Measurements from ENCODE around the gene XRN1.
"Not testable (repeated sequence)": the region's sequence is repeated elsewhere in the genome, so short reads cannot be mapped to it uniquely, and the experiment has no call there.

Gene XRN1, protein sequence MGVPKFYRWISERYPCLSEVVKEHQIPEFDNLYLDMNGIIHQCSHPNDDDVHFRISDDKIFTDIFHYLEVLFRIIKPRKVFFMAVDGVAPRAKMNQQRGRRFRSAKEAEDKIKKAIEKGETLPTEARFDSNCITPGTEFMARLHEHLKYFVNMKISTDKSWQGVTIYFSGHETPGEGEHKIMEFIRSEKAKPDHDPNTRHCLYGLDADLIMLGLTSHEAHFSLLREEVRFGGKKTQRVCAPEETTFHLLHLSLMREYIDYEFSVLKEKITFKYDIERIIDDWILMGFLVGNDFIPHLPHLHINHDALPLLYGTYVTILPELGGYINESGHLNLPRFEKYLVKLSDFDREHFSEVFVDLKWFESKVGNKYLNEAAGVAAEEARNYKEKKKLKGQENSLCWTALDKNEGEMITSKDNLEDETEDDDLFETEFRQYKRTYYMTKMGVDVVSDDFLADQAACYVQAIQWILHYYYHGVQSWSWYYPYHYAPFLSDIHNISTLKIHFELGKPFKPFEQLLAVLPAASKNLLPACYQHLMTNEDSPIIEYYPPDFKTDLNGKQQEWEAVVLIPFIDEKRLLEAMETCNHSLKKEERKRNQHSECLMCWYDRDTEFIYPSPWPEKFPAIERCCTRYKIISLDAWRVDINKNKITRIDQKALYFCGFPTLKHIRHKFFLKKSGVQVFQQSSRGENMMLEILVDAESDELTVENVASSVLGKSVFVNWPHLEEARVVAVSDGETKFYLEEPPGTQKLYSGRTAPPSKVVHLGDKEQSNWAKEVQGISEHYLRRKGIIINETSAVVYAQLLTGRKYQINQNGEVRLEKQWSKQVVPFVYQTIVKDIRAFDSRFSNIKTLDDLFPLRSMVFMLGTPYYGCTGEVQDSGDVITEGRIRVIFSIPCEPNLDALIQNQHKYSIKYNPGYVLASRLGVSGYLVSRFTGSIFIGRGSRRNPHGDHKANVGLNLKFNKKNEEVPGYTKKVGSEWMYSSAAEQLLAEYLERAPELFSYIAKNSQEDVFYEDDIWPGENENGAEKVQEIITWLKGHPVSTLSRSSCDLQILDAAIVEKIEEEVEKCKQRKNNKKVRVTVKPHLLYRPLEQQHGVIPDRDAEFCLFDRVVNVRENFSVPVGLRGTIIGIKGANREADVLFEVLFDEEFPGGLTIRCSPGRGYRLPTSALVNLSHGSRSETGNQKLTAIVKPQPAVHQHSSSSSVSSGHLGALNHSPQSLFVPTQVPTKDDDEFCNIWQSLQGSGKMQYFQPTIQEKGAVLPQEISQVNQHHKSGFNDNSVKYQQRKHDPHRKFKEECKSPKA (N-terminal part only)

DNA sequence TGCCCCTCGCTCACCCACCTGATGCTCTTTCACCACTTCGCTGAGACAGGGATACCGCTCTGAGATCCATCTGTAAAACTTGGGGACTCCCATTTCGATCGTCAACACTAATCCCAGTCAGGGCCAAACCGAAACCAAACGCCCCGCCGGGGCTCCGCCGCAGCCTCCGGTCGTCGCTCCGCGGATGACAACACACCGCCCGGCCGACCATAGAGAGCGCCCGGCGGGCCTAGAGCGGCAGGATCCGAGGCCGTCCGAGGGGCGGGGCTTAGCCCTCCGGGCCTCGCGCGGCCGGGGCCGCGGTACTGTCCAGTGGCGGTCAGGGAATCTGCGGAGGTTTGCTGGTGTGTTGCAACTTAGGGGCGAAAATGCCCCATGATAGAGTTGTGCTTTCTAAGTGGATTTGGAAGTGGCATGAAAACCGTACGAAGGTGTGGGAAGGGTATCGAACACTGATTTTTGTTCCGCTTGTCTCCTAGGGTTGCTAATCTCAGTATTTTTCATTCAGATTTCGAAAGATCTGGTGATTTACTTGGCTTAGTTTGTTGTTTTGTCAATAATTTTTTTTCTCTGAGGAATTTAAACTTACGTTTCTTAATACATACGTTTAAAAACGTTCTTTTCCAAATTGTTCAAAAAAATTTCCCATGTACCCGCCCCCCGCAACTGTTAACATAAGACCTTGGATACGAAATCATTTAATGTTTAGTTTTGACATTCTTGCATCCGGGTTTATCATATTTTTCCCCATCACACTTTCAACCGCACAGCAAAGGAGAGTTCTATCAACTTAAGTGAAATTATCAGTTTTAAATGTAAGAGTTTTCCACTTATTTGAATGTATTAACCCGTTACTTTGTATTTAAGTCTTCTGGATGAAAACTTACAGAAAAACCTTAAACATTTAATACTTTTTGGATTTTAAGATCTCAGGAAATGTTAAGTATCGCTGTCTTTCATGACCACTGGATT lies at the start of gene XRN1:
XRN1 (minus strand) TSS at position 186 of the 972 bp plus-strand sequence; CDS start at position 93, 93 bp downstream.
- peak; percentile 97 for DNase-seq

- DNase-seq, result no peak
Measured at GRCh38 chr3:142495103-142495502, 47.3 kb upstream of the XRN1 start.

- DNase-seq, result no peak
Measured at GRCh38 chr3:142492184-142492583, 44.3 kb upstream of the XRN1 start.

DNA sequence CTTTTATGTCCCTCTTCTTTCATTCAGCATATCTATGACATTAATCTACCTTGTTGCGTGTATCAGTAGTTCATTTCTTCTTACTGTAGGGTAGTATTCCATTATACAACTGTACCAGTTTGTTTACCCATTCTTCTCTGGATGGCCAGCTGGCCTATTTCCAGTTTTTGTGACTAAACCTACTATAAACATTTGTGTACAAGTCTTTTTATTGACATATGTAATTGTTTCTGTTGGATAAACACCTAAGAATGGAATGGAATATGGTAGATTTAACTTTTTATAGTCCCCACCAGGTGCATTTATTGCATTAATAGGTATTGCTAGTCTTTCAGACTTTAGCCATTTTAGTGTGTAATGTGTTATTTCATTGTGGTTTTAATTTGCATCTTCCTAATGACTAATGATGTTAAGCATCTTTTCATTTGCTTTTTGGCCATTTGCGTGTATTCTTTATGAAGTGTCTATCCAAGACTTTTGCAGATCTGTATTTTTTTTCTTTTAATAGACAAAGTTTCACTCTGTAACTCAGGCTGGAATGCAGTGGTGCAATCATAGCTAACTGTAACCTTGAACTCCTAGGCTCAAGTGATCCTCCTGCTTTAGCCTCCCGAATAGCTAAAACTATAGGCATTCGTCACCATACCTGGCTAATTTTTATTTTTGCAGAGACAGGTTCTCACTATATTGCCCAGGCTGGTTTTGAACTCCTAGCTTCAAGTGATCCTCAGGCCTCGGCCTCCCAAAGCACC lies 41.9 kb upstream of the XRN1 start:
- DNase-seq, result no peak

DNA sequence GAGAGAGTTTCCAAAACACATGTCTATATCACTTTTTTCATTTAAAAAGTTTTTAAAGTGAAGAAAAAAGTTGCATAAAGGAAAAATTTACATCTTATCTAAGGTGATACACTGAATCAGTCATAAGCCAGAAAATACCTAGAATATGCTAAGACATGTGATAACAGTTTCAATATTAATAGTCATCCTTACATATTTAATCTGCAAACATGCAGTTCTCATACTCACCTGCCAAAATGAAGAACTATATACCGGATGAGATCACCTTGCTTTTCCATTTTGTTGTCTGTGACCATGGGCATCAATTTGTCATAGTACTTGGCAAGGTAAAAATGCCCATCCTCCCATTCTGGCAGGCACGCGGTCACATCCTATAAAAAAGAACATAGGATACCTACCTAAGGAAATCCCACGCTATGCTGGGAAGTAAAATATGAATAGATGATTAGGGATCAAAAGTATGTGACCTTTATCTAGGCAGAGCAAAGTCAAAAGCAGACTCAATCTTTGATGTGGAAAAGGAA lies 37.1 kb upstream of the XRN1 start:
- no peak for DNase-seq

DNA sequence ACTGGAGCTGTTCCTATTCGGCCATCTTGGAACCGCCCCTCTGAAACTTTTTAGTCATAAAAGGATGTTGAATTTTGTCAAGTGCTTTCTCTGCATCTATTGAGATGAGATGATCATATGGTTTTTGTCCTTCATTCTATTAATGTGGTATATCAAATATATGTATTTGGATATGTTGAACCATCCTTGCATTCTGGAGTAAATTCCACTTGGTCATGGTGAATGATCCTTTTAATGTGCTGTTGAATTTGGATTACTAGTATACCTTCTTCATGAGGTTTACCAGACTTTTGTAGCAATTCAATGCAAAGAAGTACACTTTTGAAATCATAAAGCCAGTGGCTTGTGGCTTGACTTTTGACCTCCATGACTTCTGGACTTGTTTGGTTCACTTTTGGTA lies 33.4 kb upstream of the XRN1 start:
- no peak for DNase-seq

DNA sequence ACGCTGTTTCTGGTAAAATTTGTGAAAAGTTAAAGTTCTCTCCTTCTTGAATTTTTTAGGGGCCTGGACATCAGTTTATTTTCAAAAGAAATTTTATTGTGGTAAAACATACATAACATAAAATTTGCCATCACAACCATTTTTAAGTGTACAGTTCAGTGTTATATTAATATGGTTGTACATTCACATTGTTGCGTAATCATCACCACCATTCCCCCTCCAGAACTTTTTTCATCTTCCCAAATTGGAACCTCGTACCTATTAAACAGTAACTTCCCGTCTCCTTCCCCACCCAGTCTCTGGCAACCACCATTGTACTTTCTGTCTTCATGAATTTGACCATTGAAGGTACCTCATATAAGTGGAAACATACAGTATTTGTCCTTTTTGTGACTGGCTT lies 23.0 kb upstream of the XRN1 start:
- no peak for DNase-seq

DNA sequence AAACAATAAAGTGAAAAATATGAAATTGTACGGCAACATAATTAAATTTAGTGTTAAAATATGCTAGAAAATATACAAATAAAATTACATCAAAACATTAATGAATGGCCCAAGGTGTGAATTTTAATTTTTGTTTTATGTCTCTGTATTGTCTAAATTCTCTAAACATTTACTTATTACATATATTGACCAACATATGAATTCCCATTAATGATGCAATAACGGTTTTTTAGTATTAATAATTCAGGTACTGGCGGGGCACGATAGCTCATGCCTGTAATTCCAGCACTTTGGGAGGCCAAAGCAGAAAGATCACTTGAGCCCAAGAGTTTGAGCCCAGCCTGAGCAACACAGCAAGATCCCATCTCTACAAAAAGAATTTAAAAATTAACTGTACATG lies 20.6 kb upstream of the XRN1 start:
- DNase-seq, result no peak

DNA sequence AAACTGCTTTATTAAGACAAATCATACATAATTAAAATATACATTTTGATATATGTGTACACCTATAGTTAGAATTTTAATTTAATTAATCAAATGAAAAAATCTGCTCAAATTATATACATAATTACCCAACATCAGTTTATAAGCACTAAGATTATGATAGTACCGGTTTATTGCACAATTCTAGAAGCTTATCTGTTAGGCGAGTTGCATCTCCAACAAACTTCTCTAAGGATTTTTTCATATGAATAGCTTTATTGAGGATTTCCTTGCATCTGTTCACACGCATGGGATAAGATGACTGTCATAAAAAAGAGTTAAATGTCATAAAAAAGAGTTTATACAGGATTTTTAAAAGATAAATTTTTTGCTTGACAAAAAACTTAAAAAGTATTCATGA lies 19.9 kb upstream of the XRN1 start:
- DNase-seq, result no peak

DNA sequence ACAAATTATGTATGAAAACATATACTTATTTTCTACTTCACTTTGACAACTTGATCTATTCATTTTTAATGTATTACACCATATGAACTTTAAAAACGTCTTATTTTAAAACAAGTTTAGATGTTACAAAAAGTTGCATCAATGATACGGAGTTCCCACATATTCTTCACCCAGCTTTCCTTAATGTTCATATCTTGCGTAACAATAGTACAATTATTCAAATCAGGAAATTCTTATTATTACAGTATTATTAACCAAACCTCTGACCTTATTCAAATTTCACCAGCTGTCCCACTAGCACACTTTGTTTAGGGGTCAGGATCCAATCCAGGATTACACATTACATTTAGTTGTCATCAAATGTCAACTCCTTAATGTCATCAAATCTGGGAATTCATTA lies 12.9 kb upstream of the XRN1 start:
- no peak for DNase-seq

GRCh38 chr3:142459929-142460328 lies 12.1 kb upstream of the XRN1 start:
- DNase-seq, result no peak

GRCh38 chr3:142459096-142459495 lies 11.3 kb upstream of the XRN1 start:
- DNase-seq, result no peak

GRCh38 chr3:142450881-142451280 lies 3.0 kb upstream of the XRN1 start:
- DNase-seq, result no peak

- no peak for DNase-seq
Measured at GRCh38 chr3:142450189-142450588, 2.4 kb upstream of the XRN1 start.

- peak; percentile 74 for DNase-seq
Measured at GRCh38 chr3:142447301-142447851, 461 bp downstream of the XRN1 start.

DNA sequence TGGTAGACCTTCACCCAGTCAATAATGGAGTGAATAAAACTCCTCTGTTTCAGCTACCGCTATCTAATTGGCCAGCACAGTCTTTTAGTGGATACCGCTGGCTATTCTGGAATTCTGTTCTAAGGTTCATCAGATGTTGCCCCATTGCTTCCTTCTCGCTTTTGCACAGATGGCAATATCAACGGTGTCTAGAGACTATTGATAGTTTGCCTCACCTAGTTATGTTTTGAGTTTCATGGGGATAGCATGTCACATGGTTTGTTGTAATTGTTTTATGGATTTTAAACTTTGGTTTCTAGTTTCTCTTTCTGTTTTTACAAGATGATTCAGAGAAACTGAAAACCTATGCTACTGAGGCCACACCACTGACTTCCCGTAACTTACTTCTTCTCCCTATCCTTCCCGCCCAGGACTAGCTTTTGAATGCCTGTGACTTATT lies 2.0 kb downstream of the XRN1 start:
- DNase-seq, result no peak

GRCh38 chr3:142444343-142444742 lies 3.5 kb downstream of the XRN1 start:
- DNase-seq, result no peak

DNA sequence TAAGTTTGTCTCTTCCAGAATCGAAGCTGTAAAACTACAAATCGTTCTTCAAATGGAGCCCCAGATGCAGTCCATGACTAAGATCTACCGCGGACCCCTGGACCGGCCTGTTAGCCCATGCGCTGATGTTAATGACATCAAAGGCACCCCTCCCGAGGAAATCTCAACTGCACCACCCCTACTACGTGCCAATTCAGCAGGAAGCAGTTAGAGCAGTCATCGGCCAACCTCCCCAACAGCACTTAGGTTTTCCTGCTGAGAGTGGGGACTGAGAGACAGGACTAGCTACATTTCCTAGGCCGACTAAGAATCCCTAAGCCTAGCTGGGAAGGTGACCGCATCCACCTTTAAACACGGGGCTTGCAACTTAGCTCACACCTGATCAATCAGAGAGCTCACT lies 4.8 kb downstream of the XRN1 start:
- DNase-seq, result not testable (repeated sequence)

DNA sequence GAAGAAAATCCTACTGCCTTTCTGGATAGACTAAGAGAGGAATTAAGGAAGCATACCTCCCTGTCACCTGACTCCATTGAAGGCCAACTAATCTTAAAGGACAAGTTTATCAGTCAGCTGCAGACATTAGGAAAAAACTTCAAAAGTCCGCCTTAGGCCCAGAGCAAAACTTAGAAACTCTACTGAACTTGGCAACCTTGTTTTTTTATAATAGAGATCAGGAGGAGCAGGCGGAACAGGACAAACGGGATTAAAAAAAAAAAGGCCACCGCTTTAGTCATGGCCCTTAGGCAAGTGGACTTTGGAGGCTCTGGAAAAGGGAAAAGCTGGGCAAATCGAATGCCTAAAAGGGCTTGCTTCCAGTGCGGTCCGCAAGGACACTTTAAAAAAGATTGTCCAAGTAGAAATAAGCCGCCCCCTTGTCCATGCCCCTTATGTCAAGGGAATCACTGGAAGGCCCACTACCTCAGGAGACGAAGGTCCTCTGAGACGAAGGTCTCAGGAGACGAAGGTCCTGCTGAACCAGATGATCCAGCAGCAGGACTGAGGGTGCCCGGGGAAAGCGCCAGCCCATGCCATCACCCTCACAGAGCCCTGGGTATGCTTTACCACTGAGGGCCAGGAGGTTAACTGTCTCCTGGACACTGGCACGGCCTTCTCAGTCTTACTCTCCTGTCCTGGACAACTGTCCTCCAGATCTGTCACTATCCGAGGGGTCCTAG lies 8.2 kb downstream of the XRN1 start:
- DNase-seq, result not testable (repeated sequence)

GRCh38 chr3:142438096-142438495 lies 9.7 kb downstream of the XRN1 start:
- DNase-seq, result not testable (repeated sequence)
